HepG2 (cell line): ENCODE results near the gene CLIC1. TPM values are rescaled to one million over a fixed set of nuclear protein-coding genes. Genes with fewer than 3 reads are reported as not detected.

ENCODE experiments used
- CSRNP2 ChIP-seq: sonication (generic); formaldehyde crosslinking; conservative IDR thresholded peaks from 2 replicates; pipeline ENCODE4 v1.8.0; 2022; ENCODE audit warnings: low read depth, missing genetic modification reagents
- DMTF1 ChIP-seq: sonication (generic); formaldehyde crosslinking; IDR thresholded peaks from 2 replicates; pipeline ENCODE4 v1.4.0; 2020; ENCODE audit warnings: mild to moderate bottlenecking, missing genetic modification reagents
- PRDM15 ChIP-seq: sonication (generic); formaldehyde crosslinking; IDR thresholded peaks from 2 replicates; pipeline ENCODE4 v1.4.0; 2020; ENCODE audit warnings: missing genetic modification reagents
- SMARCC2 ChIP-seq: fragments of 450-650 bp; IDR thresholded peaks from 2 replicates; pipeline ENCODE4 v1.6.1; 2017; ENCODE audit warnings: antibody characterized with exemption, mild to moderate bottlenecking
- SRF ChIP-seq: IDR thresholded peaks from 2 replicates; pipeline ENCODE4 v1.6.1; 2011; ENCODE audit warnings: mild to moderate bottlenecking, low read depth, low read length, moderate library complexity
- ZBTB2 ChIP-seq: sonication (generic); formaldehyde crosslinking; IDR thresholded peaks from 2 replicates; pipeline ENCODE4 v1.8.0; 2022; ENCODE audit warnings: low read depth, missing genetic modification reagents
- ZNF383 ChIP-seq: sonication (generic); formaldehyde crosslinking; IDR thresholded peaks from 2 replicates; pipeline ENCODE4 v1.4.0; 2020; ENCODE audit warnings: missing genetic modification reagents, mild to moderate bottlenecking, borderline replicate concordance
- ZNF574 ChIP-seq: sonication (generic); formaldehyde crosslinking; IDR thresholded peaks from 2 replicates; pipeline ENCODE4 v1.4.0; 2020; ENCODE audit warnings: missing genetic modification reagents
- ZNF724P ChIP-seq: sonication (generic); formaldehyde crosslinking; IDR thresholded peaks from 2 replicates; pipeline ENCODE4 v1.8.0; 2022; ENCODE audit warnings: missing genetic modification reagents, borderline replicate concordance
- polyA plus RNA-seq, 8 experiments: library from polyadenylated mRNA; depleted of rRNA in 3 of 8; stranded (reverse) in 7 of 8; unstranded in 1 of 8; fragments of >200 nt; fragmentation: Illumina TruSeq in 4 of 8; extraction: Trizol in 4 of 8; gene quantifications; 2 replicates each; pipeline versions ENCODE4 v1.2.1 to v1.2.3, GENCODE V29; 2011 to 2016; ENCODE audit warnings: low read depth in 4 of 8, missing spikeins in 1 of 8, mixed read lengths in 1 of 8; ENCODE audit not compliant: insufficient read depth in 1 of 8
- total RNA-seq, 5 experiments: library from RNA; depleted of rRNA; stranded (reverse); fragments of >200 nt; fragmentation: Illumina TruSeq; extraction: Trizol; gene quantifications; 2 replicates each; pipeline ENCODE4 v1.2.3, GENCODE V29; 2016; ENCODE audit warnings: low read depth in 1 of 5

Gene CLIC1
- total and polyA plus RNA-seq, 2 of the 13 experiments (the other 11 are each of a cell fraction or from before 2014, with no cell fraction given), result 602 to 891 TPM

- TF ChIP-seq PRDM15 (CRISPR knock-in tag) (0 out of 2 replicates have a peak, but pooled peaks have one; percentile 9), ZNF383 (CRISPR knock-in tag) (no peak), SMARCC2 (no peak), ZNF724P (CRISPR knock-in tag) (no peak), ZBTB2 (CRISPR knock-in tag) (no peak), SRF (no peak), ZNF574 (peak; percentile 57; the same call in 1 of the 2 replicates), DMTF1 (CRISPR knock-in tag) (no peak), CSRNP2 (CRISPR knock-in tag) (no peak)
Observed at GRCh38 chr6:31776989-31777666, 40.8 kb upstream of the CLIC1 start, which contains the start of gene VWA7 (continued).
